Lower leg skin (tissue), 4 donors: ENCODE results near the gene TNS2. TPM values are rescaled to one million over a fixed set of nuclear protein-coding genes. Genes with fewer than 3 reads are reported as not detected.
A peak's percentile ranks its signal among the peaks of the same experiment; 100 is the strongest.

ENCODE experiments used
- DNase-seq, 2 donors: peaks; one replicate each; pipeline ENCODE4 v3.0.0-alpha.2; 2019; ENCODE audit warnings: low spot score in 2 of 2
- H3K4me3 ChIP-seq: fragments of 200-600 bp; sonication (generic); 2 replicates; pipeline ENCODE4 v1.5.1; 2017; ENCODE audit warnings: mild to moderate bottlenecking, low read depth; ENCODE audit not compliant: poor library complexity, severe bottlenecking
- CTCF ChIP-seq, 3 donors: fragments of 450-650 bp; IDR thresholded peaks; one replicate each; pipeline ENCODE4 v1.5.1; 2016; ENCODE audit warnings: antibody characterized with exemption in 3 of 3, mild to moderate bottlenecking in 3 of 3, moderate library complexity in 2 of 3
- POLR2A ChIP-seq, 2 donors: fragments of 450-650 bp; IDR thresholded peaks; one replicate each; pipeline ENCODE4 v1.6.1; 2016 to 2017; ENCODE audit warnings: antibody characterized with exemption in 2 of 2, mild to moderate bottlenecking in 1 of 2, moderate library complexity in 1 of 2
- WGBS, 2 donors: methylation state at CpG; one replicate each; pipeline ENCODE4 v1.1.5; 2018; 5-methylcytosine and 5-hydroxymethylcytosine counted together
- intact Hi-C: fragments of 100-400 bp; cut with DNase I; formaldehyde crosslinking; loops from one replicate; pipeline ENCODE4 v1.15.0; 2023; ENCODE audit warnings: low total_unique reads
- total RNA-seq, 4 donors: library from RNA; depleted of rRNA; stranded (reverse); fragments of >200 nt; gene quantifications; one replicate each; pipeline ENCODE4 v1.1.0, GENCODE V29; 2016

Gene TNS2
- total RNA-seq, 4 donors from 2014 or later = 21.8 to 87.1 (median 65.9) TPM

- 2 to 3% methylated on average over 19 to 60 of the region's 67 CpGs for WGBS, 2 donors
- DNase-seq = peak; percentile 98 to 100
- no peak for TF ChIP-seq CTCF (IDR thresholded peaks at IDR 0.05)
- TF ChIP-seq POLR2A (IDR thresholded peaks at IDR 0.05) = no peak
- intact Hi-C loops = no loop called here
- H3K4me3 ChIP-seq = peak within 1 kb of the TSS; percentile 36
These were observed 29.6 kb downstream of the TNS2 start, which contains the start of gene SPRYD3 for GRCh38 chr12:53079226-53080117. Gene SPRYD3, minus strand, starts transcription at chr12:53079390. Its CDS starts 57 bp downstream, at chr12:53079333.

- no peak overlapping the region for H3K4me3 ChIP-seq
- DNase-seq = no peak
- intact Hi-C loops = no loop called here
- TF ChIP-seq POLR2A (IDR thresholded peaks at IDR 0.05) (no peak), CTCF (IDR thresholded peaks at IDR 0.05) (no peak)
- 59 to 79% methylated on average over 2 of the region's 2 CpGs for WGBS, 2 donors
These were observed 32.8 kb downstream of the TNS2 start for GRCh38 chr12:53082637-53083175.

DNA sequence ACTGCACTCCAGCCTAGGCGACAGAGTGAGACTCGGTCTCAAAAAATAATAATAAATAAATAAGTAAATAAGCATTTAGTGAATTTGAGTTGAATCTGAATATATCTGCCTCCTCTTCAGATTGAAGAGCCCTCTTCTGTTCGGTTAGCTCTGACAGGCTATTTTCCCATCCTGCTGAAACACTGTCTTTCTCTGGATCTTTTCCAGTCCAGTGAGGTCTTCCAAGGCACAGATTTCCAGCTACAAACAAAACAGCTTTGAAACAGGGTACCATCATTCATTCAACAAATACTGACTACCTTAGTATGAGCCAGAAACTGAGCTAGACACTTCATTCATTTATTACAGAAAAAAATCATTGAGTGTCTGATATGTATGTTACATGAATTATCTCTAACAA lies 36.5 kb downstream of the TNS2 start:
- no peak overlapping the region for H3K4me3 ChIP-seq
- TF ChIP-seq CTCF (IDR thresholded peaks at IDR 0.05) (no peak), POLR2A (IDR thresholded peaks at IDR 0.05) (no peak)
- 81 to 83% methylated on average over 3 of the region's 3 CpGs for WGBS, 2 donors
- intact Hi-C loops = no loop called here
- no peak for DNase-seq

- intact Hi-C loops = no loop called here
- WGBS, 2 donors = 93 to 94% methylated on average over 6 of the region's 6 CpGs
- H3K4me3 ChIP-seq = no peak overlapping the region
These were observed 40.2 kb downstream of the TNS2 start for GRCh38 chr12:53090105-53090504.

DNA sequence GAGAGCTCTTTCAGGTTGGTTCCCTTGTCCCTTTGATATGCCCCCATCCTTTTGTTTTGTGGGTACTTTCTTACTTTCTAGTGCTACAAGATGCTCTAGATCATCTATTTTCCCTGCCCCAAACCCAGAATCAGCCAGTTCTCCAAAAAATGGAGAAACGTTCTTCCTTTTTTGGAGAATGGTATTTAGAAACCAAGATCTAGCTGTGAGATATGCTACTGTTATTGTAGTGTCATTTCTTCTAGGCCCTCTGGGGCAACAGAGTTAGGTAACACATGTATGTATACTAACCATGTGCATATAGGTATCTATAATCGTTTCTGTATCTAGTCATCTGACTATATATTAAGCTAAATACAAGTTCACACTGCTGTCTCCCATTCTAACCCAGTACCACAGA lies 40.7 kb downstream of the TNS2 start:
- TF ChIP-seq CTCF (IDR thresholded peaks at IDR 0.05) (no peak), POLR2A (IDR thresholded peaks at IDR 0.05) (no peak)
- DNase-seq = no peak
- 56 to 57% methylated on average over 2 of the region's 2 CpGs for WGBS, 2 donors
- intact Hi-C loops = no loop called here
- H3K4me3 ChIP-seq = no peak overlapping the region

More at GRCh38 chr12:53090105-53090504, 40.2 kb downstream of the TNS2 start:
- peak in 1 of 2 donors; percentile 32 for DNase-seq
- TF ChIP-seq POLR2A (IDR thresholded peaks at IDR 0.05) (no peak), CTCF (IDR thresholded peaks at IDR 0.05) (no peak)
